ENCODE data around the gene P2RX7.

The P2RX7 gene

GRCh38 chr12:121132601-121133481 is at the start of gene P2RX7:
P2RX7 (plus strand) TSS chr12:121132876; CDS start chr12:121132971, 95 bp downstream.
- Histone ChIP-seq H3K4me1 (ENCODE audit: control insufficient read depth in 1 of 2, insufficient read depth in 1 of 2, low read depth in 1 of 2, low read length in 1 of 2) (peaks cover 17 to 29% of the 10 kb centered on the region in 2 experiments), H3K27me3 (peaks cover 15% of the 10 kb centered on the region), H3K27ac (no peak within 1 kb of the TSS), H3K36me3 (no peaks in the 10 kb centered on the region), H3K4me3 (ENCODE audit: low read depth in 1 of 2, low read length in 1 of 2) (peak within 1 kb of the TSS; percentile 32 to 34), H3K9me3 (no peaks in the 10 kb centered on the region)
- no peak for TF ChIP-seq CTCF (IDR thresholded peaks at IDR 0.05)

GRCh38 chr12:121084229-121084628 is 48.4 kb upstream of the P2RX7 start:
- Histone ChIP-seq H3K27ac (no peak overlapping the region), H3K9me3 (no peaks in the 10 kb centered on the region), H3K4me1 (ENCODE audit: control insufficient read depth in 1 of 2, insufficient read depth in 1 of 2, low read depth in 1 of 2, low read length in 1 of 2) (no peaks in the 10 kb centered on the region), H3K27me3 (no peaks in the 10 kb centered on the region), H3K4me3 (ENCODE audit: low read depth in 1 of 2, low read length in 1 of 2) (no peak overlapping the region), H3K36me3 (no peaks in the 10 kb centered on the region)
- no peak for TF ChIP-seq CTCF (IDR thresholded peaks at IDR 0.05)

- H3K27me3 ChIP-seq = no peaks in the 10 kb centered on the region
- no peaks in the 10 kb centered on the region for H3K36me3 ChIP-seq
Measured at GRCh38 chr12:121085069-121085468, 47.6 kb upstream of the P2RX7 start.

GRCh38 chr12:121085506-121086353 is 46.9 kb upstream of the P2RX7 start:
- no peaks in the 10 kb centered on the region for H3K36me3 ChIP-seq
- no peaks in the 10 kb centered on the region for H3K4me1 ChIP-seq (ENCODE audit: control insufficient read depth in 1 of 2, insufficient read depth in 1 of 2, low read depth in 1 of 2, low read length in 1 of 2)
- TF ChIP-seq CTCF (IDR thresholded peaks at IDR 0.05) = no peak
- H3K9me3 ChIP-seq = no peaks in the 10 kb centered on the region
- H3K27me3 ChIP-seq = no peaks in the 10 kb centered on the region
- H3K27ac ChIP-seq = no peak overlapping the region
- H3K4me3 ChIP-seq (ENCODE audit: low read depth in 1 of 2, low read length in 1 of 2) = no peak overlapping the region

More at GRCh38 chr12:121085069-121085468, 47.6 kb upstream of the P2RX7 start:
- Histone ChIP-seq H3K27ac (no peak overlapping the region), H3K9me3 (no peaks in the 10 kb centered on the region), H3K4me3 (ENCODE audit: low read depth in 1 of 2, low read length in 1 of 2) (no peak overlapping the region), H3K4me1 (ENCODE audit: control insufficient read depth in 1 of 2, insufficient read depth in 1 of 2, low read depth in 1 of 2, low read length in 1 of 2) (no peaks in the 10 kb centered on the region)
- no peak for TF ChIP-seq CTCF (IDR thresholded peaks at IDR 0.05)

GRCh38 chr12:121086781-121087295 is 45.8 kb upstream of the P2RX7 start:
- H3K27ac ChIP-seq = no peak overlapping the region
- no peaks in the 10 kb centered on the region for H3K36me3 ChIP-seq
- no peaks in the 10 kb centered on the region for H3K9me3 ChIP-seq
- H3K4me1 ChIP-seq (ENCODE audit: control insufficient read depth in 1 of 2, insufficient read depth in 1 of 2, low read depth in 1 of 2, low read length in 1 of 2) = no peaks in the 10 kb centered on the region
- no peaks in the 10 kb centered on the region for H3K27me3 ChIP-seq
- TF ChIP-seq CTCF (IDR thresholded peaks at IDR 0.05) = no peak
- no peak overlapping the region for H3K4me3 ChIP-seq (ENCODE audit: low read depth in 1 of 2, low read length in 1 of 2)
